Measurements from ENCODE around the gene R3HDM4.

The R3HDM4 gene

GRCh38 chr19:947090-947706 is 34.2 kb upstream of the R3HDM4 start:
- H3K4me3 ChIP-seq (ENCODE audit: low read depth, low read length): no peak overlapping the region
- TF ChIP-seq, protein P1, sequence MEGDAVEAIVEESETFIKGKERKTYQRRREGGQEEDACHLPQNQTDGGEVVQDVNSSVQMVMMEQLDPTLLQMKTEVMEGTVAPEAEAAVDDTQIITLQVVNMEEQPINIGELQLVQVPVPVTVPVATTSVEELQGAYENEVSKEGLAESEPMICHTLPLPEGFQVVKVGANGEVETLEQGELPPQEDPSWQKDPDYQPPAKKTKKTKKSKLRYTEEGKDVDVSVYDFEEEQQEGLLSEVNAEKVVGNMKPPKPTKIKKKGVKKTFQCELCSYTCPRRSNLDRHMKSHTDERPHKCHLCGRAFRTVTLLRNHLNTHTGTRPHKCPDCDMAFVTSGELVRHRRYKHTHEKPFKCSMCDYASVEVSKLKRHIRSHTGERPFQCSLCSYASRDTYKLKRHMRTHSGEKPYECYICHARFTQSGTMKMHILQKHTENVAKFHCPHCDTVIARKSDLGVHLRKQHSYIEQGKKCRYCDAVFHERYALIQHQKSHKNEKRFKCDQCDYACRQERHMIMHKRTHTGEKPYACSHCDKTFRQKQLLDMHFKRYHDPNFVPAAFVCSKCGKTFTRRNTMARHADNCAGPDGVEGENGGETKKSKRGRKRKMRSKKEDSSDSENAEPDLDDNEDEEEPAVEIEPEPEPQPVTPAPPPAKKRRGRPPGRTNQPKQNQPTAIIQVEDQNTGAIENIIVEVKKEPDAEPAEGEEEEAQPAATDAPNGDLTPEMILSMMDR (IDR thresholded peaks at IDR 0.05; ENCODE audit: control insufficient read depth, extremely low read depth, insufficient read depth): no peak
- DNase-seq (ENCODE audit: low read depth): no peak

- no peak overlapping the region for H3K4me3 ChIP-seq (ENCODE audit: low read depth, low read length)
- DNase-seq (ENCODE audit: low read depth): no peak
- TF ChIP-seq, protein P1 (IDR thresholded peaks at IDR 0.05; ENCODE audit: control insufficient read depth, extremely low read depth, insufficient read depth): no peak
Measured at GRCh38 chr19:945401-946252, 32.6 kb upstream of the R3HDM4 start.

DNA sequence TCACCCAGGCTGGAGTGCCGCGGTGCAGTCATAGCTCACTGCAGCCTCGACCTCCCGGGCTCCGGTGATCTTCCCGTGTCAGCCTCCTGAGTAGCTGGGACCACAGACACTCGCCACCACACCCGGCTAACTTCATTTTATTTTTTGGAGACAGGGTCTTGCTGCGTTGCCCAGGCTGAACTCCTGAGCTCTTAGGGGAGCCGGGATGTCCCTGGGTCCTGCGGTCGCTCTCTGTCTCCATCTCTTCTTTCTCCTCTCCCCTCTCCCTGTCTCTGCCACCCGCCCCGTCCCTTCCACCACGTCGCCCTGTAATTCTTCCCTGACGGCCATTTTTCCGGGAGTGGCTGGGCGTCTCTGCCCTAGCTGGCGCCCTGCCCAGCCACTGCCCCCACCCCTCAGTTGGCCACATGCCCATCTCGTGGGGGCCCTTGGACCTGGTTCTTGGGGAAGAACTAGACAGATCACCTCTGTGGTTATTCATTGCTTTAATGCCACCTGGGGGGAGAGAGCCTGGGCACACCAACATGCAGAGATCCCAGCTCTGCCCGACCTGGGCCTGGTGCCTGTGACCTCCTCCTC is 31.7 kb upstream of the R3HDM4 start:
- no peak for DNase-seq (ENCODE audit: low read depth)
- no peak overlapping the region for H3K4me3 ChIP-seq (ENCODE audit: low read depth, low read length)
- TF ChIP-seq, protein P1 (IDR thresholded peaks at IDR 0.05; ENCODE audit: control insufficient read depth, extremely low read depth, insufficient read depth): no peak

- DNase-seq (ENCODE audit: low read depth): no peak
- TF ChIP-seq, protein P1 (IDR thresholded peaks at IDR 0.05; ENCODE audit: control insufficient read depth, extremely low read depth, insufficient read depth): no peak
- H3K4me3 ChIP-seq (ENCODE audit: low read depth, low read length): no peak overlapping the region
Measured at GRCh38 chr19:944171-944567, 31.1 kb upstream of the R3HDM4 start.

DNA sequence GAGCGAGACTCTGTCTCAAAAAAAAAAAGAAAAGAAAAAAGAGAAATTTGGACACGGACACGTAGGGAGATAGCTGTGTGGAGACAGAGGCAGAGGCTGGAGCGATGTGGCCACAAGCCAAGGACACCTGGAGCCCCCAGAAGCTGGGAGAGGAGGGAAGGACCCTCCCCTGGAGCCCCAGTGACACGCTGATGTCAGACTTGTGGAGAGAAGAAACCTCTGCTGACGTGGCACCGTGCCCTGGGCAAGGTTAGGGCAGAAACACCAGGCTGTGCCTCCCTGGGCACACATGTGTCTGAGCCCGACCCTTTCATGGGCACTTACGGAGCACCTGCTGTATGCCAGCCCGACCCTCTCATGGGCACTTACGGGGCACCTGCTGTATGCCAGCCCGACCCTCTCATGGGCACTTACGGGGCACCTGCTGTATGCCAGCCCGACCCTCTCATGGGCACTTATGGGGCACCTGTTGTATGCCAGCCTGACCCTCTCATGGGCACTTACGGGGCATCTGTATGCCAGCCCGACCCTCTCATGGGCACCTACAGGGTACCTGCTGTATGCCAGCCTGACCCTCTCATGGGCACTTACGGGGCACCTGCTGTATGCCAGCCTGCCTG is 30.6 kb upstream of the R3HDM4 start:
- DNase-seq (ENCODE audit: low read depth): no peak
- H3K4me3 ChIP-seq (ENCODE audit: low read depth, low read length): no peak overlapping the region
- TF ChIP-seq, protein P1 (IDR thresholded peaks at IDR 0.05; ENCODE audit: control insufficient read depth, extremely low read depth, insufficient read depth): no peak

- peak overlapping the region; percentile 58 for H3K4me3 ChIP-seq (ENCODE audit: low read depth, low read length)
- TF ChIP-seq, protein P1 (IDR thresholded peaks at IDR 0.05; ENCODE audit: control insufficient read depth, extremely low read depth, insufficient read depth): no peak
- DNase-seq (ENCODE audit: low read depth): no peak
Measured at GRCh38 chr19:942133-942645, 29.2 kb upstream of the R3HDM4 start.
